Colonic mucosa (tissue), 4 donors: ENCODE measurements around the gene MLLT3. TPM values are rescaled to one million over a fixed set of nuclear protein-coding genes. Genes with fewer than 3 reads are reported as not detected.
A peak's percentile ranks its signal among the peaks of the same experiment; 100 is the strongest.

Experiments used
- DNase-seq: peaks from one replicate; pipeline ENCODE4 v3.0.0-alpha.2; 2020
- H3K27ac ChIP-seq: fragments of 200-600 bp; one replicate; pipeline ENCODE4 v1.8.0; 2021
- H3K27me3 ChIP-seq: fragments of 200-600 bp; one replicate; pipeline ENCODE4 v1.8.0; 2021
- H3K36me3 ChIP-seq: fragments of 200-600 bp; one replicate; pipeline ENCODE4 v1.8.0; 2021
- H3K4me1 ChIP-seq: fragments of 200-600 bp; one replicate; pipeline ENCODE4 v1.8.0; 2021; ENCODE audit warnings: mild to moderate bottlenecking
- H3K4me3 ChIP-seq: fragments of 200-600 bp; one replicate; pipeline ENCODE4 v1.8.0; 2021
- H3K9ac ChIP-seq, 2 donors: one replicate each; pipeline ENCODE4 v1.7.0; 2013; ENCODE audit warnings: control low read depth in 2 of 2, low read depth in 2 of 2, low read length in 2 of 2
- H3K9me3 ChIP-seq: fragments of 200-600 bp; one replicate; pipeline ENCODE4 v1.8.0; 2021
- intact Hi-C: fragments of 100-400 bp; cut with DNase I; formaldehyde crosslinking; loops from one replicate; pipeline ENCODE4 v1.14.1; 2022
- total RNA-seq, 2 donors: library from RNA; stranded (reverse); fragmentation: NEBNext Ultra II Directional in 1 of 2; extraction: Animal tissue kit (Norgen Biotek cat#: 25700) in 1 of 2; gene quantifications; one replicate each; pipeline ENCODE4 v1.2.1, GENCODE V29; 2021
- TF ChIP-seq, protein P1 (sequence below): fragments of 200-600 bp; IDR thresholded peaks from one replicate; pipeline ENCODE4 v1.8.0; 2022; ENCODE audit warnings: antibody characterized with exemption, mild to moderate bottlenecking
- donor health status: healthy.
- donor health status: DM: no; HTN: no; CAD: no.
- donor health status: DM: no; HTN: no; CAD: no.

Gene MLLT3
- total RNA-seq, 2 donors from 2014 or later, result 44.6 to 65.2 TPM

DNA sequence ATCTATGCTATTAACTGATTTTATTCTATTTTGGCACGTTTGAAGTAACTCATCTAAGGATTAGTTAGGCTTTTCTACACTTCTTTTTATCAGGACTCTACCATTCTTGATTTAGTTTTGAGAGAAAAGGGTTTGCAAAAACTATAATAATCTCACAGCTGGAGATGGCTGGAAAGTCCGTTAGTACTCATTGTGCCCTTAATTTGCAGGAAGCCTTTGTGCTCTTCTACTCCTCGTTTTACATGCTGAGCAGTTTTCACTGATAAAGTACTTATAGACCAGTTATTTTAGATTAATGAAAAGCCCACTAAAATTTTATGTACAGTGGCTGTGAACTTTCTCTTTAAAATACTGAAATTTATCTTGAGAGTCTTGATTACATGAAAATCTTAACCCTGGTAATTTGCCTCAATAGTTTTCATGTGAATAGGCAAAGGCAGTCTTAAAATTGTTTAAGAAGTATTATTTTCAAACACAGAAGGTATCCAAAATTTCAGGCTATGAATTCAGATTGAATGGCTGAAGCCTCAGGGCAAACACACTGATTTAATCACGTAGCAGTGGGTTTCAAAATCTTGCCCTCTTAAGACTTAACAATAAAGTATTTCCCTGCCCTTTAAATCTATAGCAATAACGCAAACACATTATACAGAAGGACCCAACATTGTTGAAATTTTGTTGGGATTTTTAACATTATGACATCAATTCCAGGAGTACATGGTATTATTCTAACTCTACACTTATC lies 18.6 kb downstream of the MLLT3 start:
- Histone ChIP-seq H3K36me3 (no peaks in the 10 kb centered on the region), H3K27ac (peak overlapping the region; percentile 30), H3K9me3 (no peaks in the 10 kb centered on the region), H3K27me3 (no peaks in the 10 kb centered on the region), H3K9ac (no peak overlapping the region), H3K4me1 (no peaks in the 10 kb centered on the region), H3K4me3 (no peak overlapping the region)
- intact Hi-C loops, result no loop called here
- DNase-seq, result no peak
- TF ChIP-seq, protein P1, sequence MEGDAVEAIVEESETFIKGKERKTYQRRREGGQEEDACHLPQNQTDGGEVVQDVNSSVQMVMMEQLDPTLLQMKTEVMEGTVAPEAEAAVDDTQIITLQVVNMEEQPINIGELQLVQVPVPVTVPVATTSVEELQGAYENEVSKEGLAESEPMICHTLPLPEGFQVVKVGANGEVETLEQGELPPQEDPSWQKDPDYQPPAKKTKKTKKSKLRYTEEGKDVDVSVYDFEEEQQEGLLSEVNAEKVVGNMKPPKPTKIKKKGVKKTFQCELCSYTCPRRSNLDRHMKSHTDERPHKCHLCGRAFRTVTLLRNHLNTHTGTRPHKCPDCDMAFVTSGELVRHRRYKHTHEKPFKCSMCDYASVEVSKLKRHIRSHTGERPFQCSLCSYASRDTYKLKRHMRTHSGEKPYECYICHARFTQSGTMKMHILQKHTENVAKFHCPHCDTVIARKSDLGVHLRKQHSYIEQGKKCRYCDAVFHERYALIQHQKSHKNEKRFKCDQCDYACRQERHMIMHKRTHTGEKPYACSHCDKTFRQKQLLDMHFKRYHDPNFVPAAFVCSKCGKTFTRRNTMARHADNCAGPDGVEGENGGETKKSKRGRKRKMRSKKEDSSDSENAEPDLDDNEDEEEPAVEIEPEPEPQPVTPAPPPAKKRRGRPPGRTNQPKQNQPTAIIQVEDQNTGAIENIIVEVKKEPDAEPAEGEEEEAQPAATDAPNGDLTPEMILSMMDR, result no peak

DNA sequence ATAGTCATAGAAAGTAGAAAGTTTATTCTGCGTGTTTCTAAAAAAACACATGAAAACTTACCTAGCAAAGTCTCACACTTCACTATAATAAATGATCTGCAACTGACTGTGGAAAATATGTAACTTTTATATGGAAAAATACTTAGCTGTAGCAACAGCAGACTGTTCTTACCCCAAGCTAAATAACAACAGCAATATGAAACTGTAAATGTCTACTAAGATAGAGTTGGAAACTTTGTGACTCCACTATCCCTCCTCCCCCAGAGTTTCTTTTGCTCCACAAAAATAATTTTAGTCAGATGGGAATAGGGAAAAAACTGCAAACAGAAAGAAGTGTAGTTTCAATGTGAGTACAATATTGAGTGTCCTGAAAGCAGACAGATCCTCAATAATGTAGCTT lies 21.0 kb downstream of the MLLT3 start:
- Histone ChIP-seq H3K4me3 (no peak overlapping the region), H3K4me1 (no peaks in the 10 kb centered on the region), H3K27ac (no peak overlapping the region), H3K9me3 (no peaks in the 10 kb centered on the region), H3K36me3 (no peaks in the 10 kb centered on the region), H3K9ac (no peak overlapping the region), H3K27me3 (no peaks in the 10 kb centered on the region)
- intact Hi-C loops, result no loop called here
- DNase-seq, result no peak
- TF ChIP-seq, protein P1, result no peak

DNA sequence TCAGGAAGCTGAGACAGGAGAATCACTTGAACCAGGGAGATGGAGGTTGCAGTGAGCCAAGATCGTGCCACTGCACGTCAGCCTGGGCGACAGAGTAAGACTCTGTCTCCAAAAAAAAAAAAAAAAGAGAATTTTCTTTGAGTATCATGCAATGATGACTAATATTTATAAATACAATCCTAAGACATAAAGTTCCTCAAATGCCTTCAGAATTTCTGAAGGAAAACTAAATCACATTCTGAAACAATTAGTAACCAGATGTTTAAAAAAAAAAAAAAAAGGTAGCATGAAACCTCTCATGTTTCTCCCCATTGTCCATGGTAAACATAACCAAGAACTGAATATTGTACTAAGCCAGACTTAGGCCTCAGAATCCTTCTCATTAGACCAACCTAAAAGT lies 23.1 kb downstream of the MLLT3 start:
- DNase-seq, result no peak
- Histone ChIP-seq H3K9me3 (no peaks in the 10 kb centered on the region), H3K4me3 (no peak overlapping the region), H3K27me3 (no peaks in the 10 kb centered on the region), H3K4me1 (no peaks in the 10 kb centered on the region), H3K36me3 (no peaks in the 10 kb centered on the region), H3K9ac (no peak overlapping the region), H3K27ac (no peak overlapping the region)
- intact Hi-C loops, result no loop called here
- TF ChIP-seq, protein P1, result no peak

DNA sequence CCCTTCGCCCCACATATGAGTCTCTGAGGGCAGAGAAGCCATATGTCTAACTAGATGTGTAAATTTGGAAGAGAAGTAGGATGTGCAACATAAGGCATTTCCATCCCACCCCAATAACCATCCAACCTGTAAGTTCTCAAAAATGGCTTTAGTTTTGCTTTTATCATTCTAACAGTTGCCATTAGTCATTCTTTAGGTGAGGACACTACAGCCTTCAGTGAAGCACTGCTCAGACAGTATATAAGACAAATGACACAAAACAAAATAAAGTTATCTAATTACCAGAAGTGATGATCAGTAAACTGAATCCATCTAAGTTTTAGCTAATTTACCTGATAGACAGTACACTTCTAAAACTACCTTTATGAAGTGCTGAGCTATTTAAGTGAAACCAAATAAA lies 23.9 kb downstream of the MLLT3 start:
- DNase-seq, result no peak
- TF ChIP-seq, protein P1, result no peak
- no peaks in the 10 kb centered on the region for H3K27me3 ChIP-seq
- H3K9ac ChIP-seq, result no peak overlapping the region
- H3K4me3 ChIP-seq, result no peak overlapping the region
- no peaks in the 10 kb centered on the region for H3K4me1 ChIP-seq
- no peaks in the 10 kb centered on the region for H3K9me3 ChIP-seq
- H3K36me3 ChIP-seq, result no peaks in the 10 kb centered on the region
- intact Hi-C loops, result no loop called here
- no peak overlapping the region for H3K27ac ChIP-seq

DNA sequence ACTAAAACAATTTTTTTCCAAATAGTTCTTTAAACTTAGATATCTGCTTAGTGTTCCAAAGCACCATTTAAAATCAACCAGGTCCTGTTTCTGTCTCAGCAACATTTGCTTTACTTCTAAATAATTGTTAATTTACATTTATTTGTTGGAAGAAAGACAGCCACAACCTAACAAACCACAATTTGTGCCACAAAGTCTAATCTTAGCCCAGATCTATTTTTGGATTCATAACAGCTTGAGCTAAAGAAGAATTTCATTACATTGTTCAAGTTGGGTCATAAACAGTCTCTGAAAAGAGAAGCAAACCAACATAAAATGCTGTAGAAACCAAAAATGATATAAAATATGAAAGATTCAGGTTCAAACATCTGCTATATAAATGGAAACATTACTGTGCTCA lies 24.4 kb downstream of the MLLT3 start:
- TF ChIP-seq, protein P1, result no peak
- no peak overlapping the region for H3K4me3 ChIP-seq
- no peak overlapping the region for H3K9ac ChIP-seq
- H3K4me1 ChIP-seq, result no peaks in the 10 kb centered on the region
- H3K9me3 ChIP-seq, result no peaks in the 10 kb centered on the region
- intact Hi-C loops, result no loop called here
- H3K27ac ChIP-seq, result no peak overlapping the region
- H3K27me3 ChIP-seq, result no peaks in the 10 kb centered on the region
- no peaks in the 10 kb centered on the region for H3K36me3 ChIP-seq
- no peak for DNase-seq
